GM23338 (cell line): ENCODE results near the gene DOLPP1. TPM values are rescaled to one million over a fixed set of nuclear protein-coding genes. Genes with fewer than 3 reads are reported as not detected.

Experiments
- ATAC-seq: fragments of 200-7000 bp; cut with Tn5 transposase; 3 replicates; pipeline ENCODE4 v1.9.1; 2020
- DNase-seq: peaks from one replicate; pipeline ENCODE4 v3.0.0-alpha.2; 2015; ENCODE audit warnings: low spot score
- H2AFZ ChIP-seq: fragments of 200-600 bp; sonication (generic); 2 replicates; pipeline ENCODE4 v1.8.0; 2016; ENCODE audit warnings: antibody characterized with exemption, mild to moderate bottlenecking, moderate library complexity
- H3F3A ChIP-seq: fragments of 200-600 bp; sonication (generic); replicated peaks from 2 replicates; pipeline ENCODE4 v1.8.0; 2017; ENCODE audit warnings: antibody characterized with exemption, mixed run types, low read depth
- H3K27ac ChIP-seq: fragments of 200-600 bp; sonication (generic); 2 replicates; pipeline ENCODE4 v1.6.1; 2016; ENCODE audit warnings: low read depth
- H3K27me3 ChIP-seq: fragments of 200-600 bp; sonication (generic); 2 replicates; pipeline ENCODE4 v1.8.0; 2016; ENCODE audit warnings: mild to moderate bottlenecking, mixed run types, moderate library complexity; ENCODE audit not compliant: insufficient read depth
- H3K36me3 ChIP-seq: fragments of 200-600 bp; sonication (generic); 2 replicates; pipeline ENCODE4 v1.8.0; 2016; ENCODE audit warnings: mild to moderate bottlenecking; ENCODE audit not compliant: insufficient read depth
- H3K4me1 ChIP-seq: fragments of 200-600 bp; sonication (generic); 2 replicates; pipeline ENCODE4 v1.8.0; 2016; ENCODE audit warnings: mild to moderate bottlenecking, moderate library complexity; ENCODE audit not compliant: insufficient read depth
- H3K4me2 ChIP-seq: fragments of 200-600 bp; sonication (generic); 2 replicates; pipeline ENCODE4 v1.7.1; 2017; ENCODE audit warnings: mixed run types
- H3K4me3 ChIP-seq: fragments of 200-600 bp; sonication (generic); 2 replicates; pipeline ENCODE4 v1.6.1; 2016; ENCODE audit warnings: mixed run types
- H3K79me2 ChIP-seq: fragments of 200-600 bp; sonication (generic); replicated peaks from 2 replicates; pipeline ENCODE4 v1.8.0; 2017; ENCODE audit warnings: mild to moderate bottlenecking; ENCODE audit not compliant: insufficient read depth
- H3K9me2 ChIP-seq: fragments of 200-600 bp; sonication (generic); 2 replicates; pipeline ENCODE4 v1.8.0; 2017; ENCODE audit not compliant: insufficient read depth
- H4K20me1 ChIP-seq: fragments of 200-600 bp; sonication (generic); replicated peaks from 2 replicates; pipeline ENCODE4 v1.8.0; 2017; ENCODE audit warnings: mild to moderate bottlenecking; ENCODE audit not compliant: insufficient read depth
- H3K27ac Mint-ChIP-seq: 2 replicates; pipeline ENCODE4 v1.8.0; 2020; ENCODE audit warnings: inconsistent platforms, mild to moderate bottlenecking, moderate library complexity, mixed read lengths
- H3K27me3 Mint-ChIP-seq: 3 replicates; pipeline ENCODE4 v1.8.0; 2022; ENCODE audit warnings: low read depth, mild to moderate bottlenecking, moderate library complexity, mixed read lengths, inconsistent platforms; ENCODE audit not compliant: insufficient read depth, poor library complexity
- H3K36me3 Mint-ChIP-seq: 3 replicates; pipeline ENCODE4 v1.8.0; 2021; ENCODE audit warnings: low read depth, mild to moderate bottlenecking, inconsistent platforms, moderate library complexity, mixed read lengths
- H3K4me1 Mint-ChIP-seq: 3 replicates; pipeline ENCODE4 v1.8.0; 2020; ENCODE audit warnings: mild to moderate bottlenecking, inconsistent platforms, mixed read lengths
- H3K4me3 Mint-ChIP-seq: 3 replicates; pipeline ENCODE4 v1.8.0; 2021; ENCODE audit warnings: moderate library complexity, mild to moderate bottlenecking, inconsistent platforms, mixed read lengths
- H3K9me3 Mint-ChIP-seq: 3 replicates; pipeline ENCODE4 v1.8.0; 2020; ENCODE audit warnings: moderate library complexity, mild to moderate bottlenecking, inconsistent platforms, mixed read lengths
- CREB1 ChIP-seq: fragments of 250-450 bp; sonication (Bioruptor Pico); IDR thresholded peaks from 2 replicates; pipeline ENCODE4 v1.5.0; 2020; ENCODE audit warnings: low read depth, mild to moderate bottlenecking, moderate library complexity
- EZH2 ChIP-seq: fragments of 200-600 bp; sonication (generic); IDR thresholded peaks from one replicate; pipeline ENCODE4 v1.8.0; 2017; ENCODE audit warnings: antibody characterized with exemption, mild to moderate bottlenecking, low read depth; ENCODE audit not compliant: unreplicated experiment
- EZH2phosphoT487 ChIP-seq: fragments of 200-600 bp; sonication (generic); IDR thresholded peaks from one replicate; pipeline ENCODE4 v1.8.1; 2018; ENCODE audit warnings: antibody characterized with exemption; ENCODE audit not compliant: unreplicated experiment
- JUNB ChIP-seq: IDR thresholded peaks from one replicate; pipeline ENCODE4 v1.6.1; 2016; ENCODE audit warnings: antibody characterized with exemption; ENCODE audit not compliant: unreplicated experiment
- NANOG ChIP-seq: IDR thresholded peaks from 2 replicates; pipeline ENCODE4 v1.6.1; 2016; ENCODE audit warnings: antibody characterized with exemption, borderline replicate concordance
- POLR2AphosphoS5 ChIP-seq: IDR thresholded peaks from 2 replicates; pipeline ENCODE4 v1.6.1; 2016; ENCODE audit warnings: antibody characterized with exemption, low read depth
- STAT1 ChIP-seq: IDR thresholded peaks from one replicate; pipeline ENCODE4 v1.6.1; 2016; ENCODE audit warnings: antibody characterized with exemption; ENCODE audit not compliant: unreplicated experiment
- ZNF114 ChIP-seq: fragments of 250-450 bp; sonication (Bioruptor Pico); IDR thresholded peaks from 2 replicates; pipeline ENCODE4 v1.5.0; 2020; ENCODE audit warnings: mild to moderate bottlenecking, moderate library complexity
- ZNF331 ChIP-seq: fragments of 250-450 bp; sonication (Bioruptor Pico); IDR thresholded peaks from 2 replicates; pipeline ENCODE4 v1.5.0; 2020; ENCODE audit warnings: low read depth, mild to moderate bottlenecking, moderate library complexity
- polyA plus RNA-seq: library from polyadenylated mRNA; unstranded; fragments of >200 nt; fragmentation: Nextera tagmentation; extraction: Ambion mirVana; gene quantifications from 2 replicates; pipeline ENCODE4 v1.2.1, GENCODE V29; 2016
- total RNA-seq: library from RNA; depleted of rRNA; stranded (reverse); fragments of >200 nt; shearing (Covaris generic); gene quantifications from 2 replicates; pipeline ENCODE4 v1.2.3, GENCODE V29; 2014
- TF ChIP-seq, protein P1 (sequence below): IDR thresholded peaks from one replicate; pipeline ENCODE4 v1.6.1; 2018; ENCODE audit warnings: antibody characterized with exemption; ENCODE audit not compliant: unreplicated experiment
- TF ChIP-seq, protein P2 (sequence below), 2 experiments: fragments of 200-600 bp in 1 of 2; sonication (generic) in 1 of 2; conservative IDR thresholded peaks; 2 replicates each; pipeline versions ENCODE4 v1.5.1 to v1.6.1; 2016 to 2017; ENCODE audit warnings: antibody characterized with exemption in 2 of 2, low read depth in 2 of 2, mild to moderate bottlenecking in 2 of 2, moderate library complexity in 1 of 2
- TF ChIP-seq, protein P3 (sequence below): fragments of 250-450 bp; sonication (Bioruptor Pico); IDR thresholded peaks from 2 replicates; pipeline ENCODE4 v1.5.0; 2020; ENCODE audit warnings: mild to moderate bottlenecking, moderate library complexity
- TF ChIP-seq, protein P4 (sequence below): IDR thresholded peaks from 2 replicates; pipeline ENCODE4 v1.6.1; 2016; ENCODE audit warnings: antibody characterized with exemption

The DOLPP1 gene
- total and polyA plus RNA-seq, 2 experiments from 2014 or later = 23.3 to 31.9 TPM

DNA sequence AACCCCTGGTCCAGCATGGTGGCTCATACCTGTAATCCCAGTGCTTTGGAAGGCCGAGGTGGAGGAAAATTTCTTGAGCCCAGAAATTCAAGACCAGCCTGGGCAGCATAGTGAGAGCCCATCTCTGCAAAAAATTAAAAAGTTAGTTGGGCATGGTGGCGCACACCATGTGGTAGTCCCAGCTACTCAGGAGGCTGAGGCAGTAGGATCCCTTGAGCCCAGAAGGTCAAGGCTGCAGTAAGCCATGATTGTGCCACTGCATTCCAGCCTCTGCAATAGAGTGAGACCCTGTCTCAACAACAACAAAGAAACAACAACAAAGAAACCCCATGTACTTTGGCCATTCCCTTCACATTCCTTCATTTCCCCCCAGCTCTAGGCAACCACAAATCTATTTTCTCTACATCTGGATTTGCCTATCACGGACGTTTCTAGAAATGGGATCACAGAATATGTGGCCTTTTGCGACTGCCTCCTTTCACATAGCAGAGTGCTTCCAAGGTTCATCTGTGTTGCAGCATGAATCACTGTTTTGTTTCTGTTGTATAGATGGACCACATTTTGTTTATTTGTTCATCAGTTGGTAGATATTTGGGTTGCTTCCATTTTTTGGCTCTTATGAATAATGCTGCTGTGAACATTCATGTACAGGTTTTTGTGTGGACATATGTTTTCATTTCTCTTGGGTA lies 26.6 kb upstream of the DOLPP1 start:
- H3K4me3 Mint-ChIP-seq = no peak overlapping the region
- Histone ChIP-seq H3K4me3 (no peak overlapping the region), H3K27ac (no peak overlapping the region), H2AFZ (no peak overlapping the region), H3K4me2 (no peak overlapping the region), H3K27me3 (no peaks in the 10 kb centered on the region), H3F3A (no peaks in the 10 kb centered on the region), H3K36me3 (no peaks in the 10 kb centered on the region; the same call in 1 of the 2 replicates), H3K9me2 (no peaks in the 10 kb centered on the region), H4K20me1 (no peaks in the 10 kb centered on the region), H3K79me2 (no peaks in the 10 kb centered on the region), H3K4me1 (no peaks in the 10 kb centered on the region)
- H3K27me3 Mint-ChIP-seq = no peaks in the 10 kb centered on the region
- DNase-seq (no peak), ATAC-seq (no peak)
- no peak overlapping the region for H3K27ac Mint-ChIP-seq
- TF ChIP-seq STAT1 = no peak
- no peak for TF ChIP-seq CREB1
- no peak for TF ChIP-seq NANOG
- TF ChIP-seq, protein P1, sequence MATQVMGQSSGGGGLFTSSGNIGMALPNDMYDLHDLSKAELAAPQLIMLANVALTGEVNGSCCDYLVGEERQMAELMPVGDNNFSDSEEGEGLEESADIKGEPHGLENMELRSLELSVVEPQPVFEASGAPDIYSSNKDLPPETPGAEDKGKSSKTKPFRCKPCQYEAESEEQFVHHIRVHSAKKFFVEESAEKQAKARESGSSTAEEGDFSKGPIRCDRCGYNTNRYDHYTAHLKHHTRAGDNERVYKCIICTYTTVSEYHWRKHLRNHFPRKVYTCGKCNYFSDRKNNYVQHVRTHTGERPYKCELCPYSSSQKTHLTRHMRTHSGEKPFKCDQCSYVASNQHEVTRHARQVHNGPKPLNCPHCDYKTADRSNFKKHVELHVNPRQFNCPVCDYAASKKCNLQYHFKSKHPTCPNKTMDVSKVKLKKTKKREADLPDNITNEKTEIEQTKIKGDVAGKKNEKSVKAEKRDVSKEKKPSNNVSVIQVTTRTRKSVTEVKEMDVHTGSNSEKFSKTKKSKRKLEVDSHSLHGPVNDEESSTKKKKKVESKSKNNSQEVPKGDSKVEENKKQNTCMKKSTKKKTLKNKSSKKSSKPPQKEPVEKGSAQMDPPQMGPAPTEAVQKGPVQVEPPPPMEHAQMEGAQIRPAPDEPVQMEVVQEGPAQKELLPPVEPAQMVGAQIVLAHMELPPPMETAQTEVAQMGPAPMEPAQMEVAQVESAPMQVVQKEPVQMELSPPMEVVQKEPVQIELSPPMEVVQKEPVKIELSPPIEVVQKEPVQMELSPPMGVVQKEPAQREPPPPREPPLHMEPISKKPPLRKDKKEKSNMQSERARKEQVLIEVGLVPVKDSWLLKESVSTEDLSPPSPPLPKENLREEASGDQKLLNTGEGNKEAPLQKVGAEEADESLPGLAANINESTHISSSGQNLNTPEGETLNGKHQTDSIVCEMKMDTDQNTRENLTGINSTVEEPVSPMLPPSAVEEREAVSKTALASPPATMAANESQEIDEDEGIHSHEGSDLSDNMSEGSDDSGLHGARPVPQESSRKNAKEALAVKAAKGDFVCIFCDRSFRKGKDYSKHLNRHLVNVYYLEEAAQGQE = no peak
- TF ChIP-seq, protein P2, sequence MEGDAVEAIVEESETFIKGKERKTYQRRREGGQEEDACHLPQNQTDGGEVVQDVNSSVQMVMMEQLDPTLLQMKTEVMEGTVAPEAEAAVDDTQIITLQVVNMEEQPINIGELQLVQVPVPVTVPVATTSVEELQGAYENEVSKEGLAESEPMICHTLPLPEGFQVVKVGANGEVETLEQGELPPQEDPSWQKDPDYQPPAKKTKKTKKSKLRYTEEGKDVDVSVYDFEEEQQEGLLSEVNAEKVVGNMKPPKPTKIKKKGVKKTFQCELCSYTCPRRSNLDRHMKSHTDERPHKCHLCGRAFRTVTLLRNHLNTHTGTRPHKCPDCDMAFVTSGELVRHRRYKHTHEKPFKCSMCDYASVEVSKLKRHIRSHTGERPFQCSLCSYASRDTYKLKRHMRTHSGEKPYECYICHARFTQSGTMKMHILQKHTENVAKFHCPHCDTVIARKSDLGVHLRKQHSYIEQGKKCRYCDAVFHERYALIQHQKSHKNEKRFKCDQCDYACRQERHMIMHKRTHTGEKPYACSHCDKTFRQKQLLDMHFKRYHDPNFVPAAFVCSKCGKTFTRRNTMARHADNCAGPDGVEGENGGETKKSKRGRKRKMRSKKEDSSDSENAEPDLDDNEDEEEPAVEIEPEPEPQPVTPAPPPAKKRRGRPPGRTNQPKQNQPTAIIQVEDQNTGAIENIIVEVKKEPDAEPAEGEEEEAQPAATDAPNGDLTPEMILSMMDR (conservative IDR thresholded peaks at IDR 0.05; ENCODE audit: low read depth in 2 of 2) = no peak
- TF ChIP-seq ZNF114 (CRISPR knock-in tag) = no peak
- TF ChIP-seq, protein P3, sequence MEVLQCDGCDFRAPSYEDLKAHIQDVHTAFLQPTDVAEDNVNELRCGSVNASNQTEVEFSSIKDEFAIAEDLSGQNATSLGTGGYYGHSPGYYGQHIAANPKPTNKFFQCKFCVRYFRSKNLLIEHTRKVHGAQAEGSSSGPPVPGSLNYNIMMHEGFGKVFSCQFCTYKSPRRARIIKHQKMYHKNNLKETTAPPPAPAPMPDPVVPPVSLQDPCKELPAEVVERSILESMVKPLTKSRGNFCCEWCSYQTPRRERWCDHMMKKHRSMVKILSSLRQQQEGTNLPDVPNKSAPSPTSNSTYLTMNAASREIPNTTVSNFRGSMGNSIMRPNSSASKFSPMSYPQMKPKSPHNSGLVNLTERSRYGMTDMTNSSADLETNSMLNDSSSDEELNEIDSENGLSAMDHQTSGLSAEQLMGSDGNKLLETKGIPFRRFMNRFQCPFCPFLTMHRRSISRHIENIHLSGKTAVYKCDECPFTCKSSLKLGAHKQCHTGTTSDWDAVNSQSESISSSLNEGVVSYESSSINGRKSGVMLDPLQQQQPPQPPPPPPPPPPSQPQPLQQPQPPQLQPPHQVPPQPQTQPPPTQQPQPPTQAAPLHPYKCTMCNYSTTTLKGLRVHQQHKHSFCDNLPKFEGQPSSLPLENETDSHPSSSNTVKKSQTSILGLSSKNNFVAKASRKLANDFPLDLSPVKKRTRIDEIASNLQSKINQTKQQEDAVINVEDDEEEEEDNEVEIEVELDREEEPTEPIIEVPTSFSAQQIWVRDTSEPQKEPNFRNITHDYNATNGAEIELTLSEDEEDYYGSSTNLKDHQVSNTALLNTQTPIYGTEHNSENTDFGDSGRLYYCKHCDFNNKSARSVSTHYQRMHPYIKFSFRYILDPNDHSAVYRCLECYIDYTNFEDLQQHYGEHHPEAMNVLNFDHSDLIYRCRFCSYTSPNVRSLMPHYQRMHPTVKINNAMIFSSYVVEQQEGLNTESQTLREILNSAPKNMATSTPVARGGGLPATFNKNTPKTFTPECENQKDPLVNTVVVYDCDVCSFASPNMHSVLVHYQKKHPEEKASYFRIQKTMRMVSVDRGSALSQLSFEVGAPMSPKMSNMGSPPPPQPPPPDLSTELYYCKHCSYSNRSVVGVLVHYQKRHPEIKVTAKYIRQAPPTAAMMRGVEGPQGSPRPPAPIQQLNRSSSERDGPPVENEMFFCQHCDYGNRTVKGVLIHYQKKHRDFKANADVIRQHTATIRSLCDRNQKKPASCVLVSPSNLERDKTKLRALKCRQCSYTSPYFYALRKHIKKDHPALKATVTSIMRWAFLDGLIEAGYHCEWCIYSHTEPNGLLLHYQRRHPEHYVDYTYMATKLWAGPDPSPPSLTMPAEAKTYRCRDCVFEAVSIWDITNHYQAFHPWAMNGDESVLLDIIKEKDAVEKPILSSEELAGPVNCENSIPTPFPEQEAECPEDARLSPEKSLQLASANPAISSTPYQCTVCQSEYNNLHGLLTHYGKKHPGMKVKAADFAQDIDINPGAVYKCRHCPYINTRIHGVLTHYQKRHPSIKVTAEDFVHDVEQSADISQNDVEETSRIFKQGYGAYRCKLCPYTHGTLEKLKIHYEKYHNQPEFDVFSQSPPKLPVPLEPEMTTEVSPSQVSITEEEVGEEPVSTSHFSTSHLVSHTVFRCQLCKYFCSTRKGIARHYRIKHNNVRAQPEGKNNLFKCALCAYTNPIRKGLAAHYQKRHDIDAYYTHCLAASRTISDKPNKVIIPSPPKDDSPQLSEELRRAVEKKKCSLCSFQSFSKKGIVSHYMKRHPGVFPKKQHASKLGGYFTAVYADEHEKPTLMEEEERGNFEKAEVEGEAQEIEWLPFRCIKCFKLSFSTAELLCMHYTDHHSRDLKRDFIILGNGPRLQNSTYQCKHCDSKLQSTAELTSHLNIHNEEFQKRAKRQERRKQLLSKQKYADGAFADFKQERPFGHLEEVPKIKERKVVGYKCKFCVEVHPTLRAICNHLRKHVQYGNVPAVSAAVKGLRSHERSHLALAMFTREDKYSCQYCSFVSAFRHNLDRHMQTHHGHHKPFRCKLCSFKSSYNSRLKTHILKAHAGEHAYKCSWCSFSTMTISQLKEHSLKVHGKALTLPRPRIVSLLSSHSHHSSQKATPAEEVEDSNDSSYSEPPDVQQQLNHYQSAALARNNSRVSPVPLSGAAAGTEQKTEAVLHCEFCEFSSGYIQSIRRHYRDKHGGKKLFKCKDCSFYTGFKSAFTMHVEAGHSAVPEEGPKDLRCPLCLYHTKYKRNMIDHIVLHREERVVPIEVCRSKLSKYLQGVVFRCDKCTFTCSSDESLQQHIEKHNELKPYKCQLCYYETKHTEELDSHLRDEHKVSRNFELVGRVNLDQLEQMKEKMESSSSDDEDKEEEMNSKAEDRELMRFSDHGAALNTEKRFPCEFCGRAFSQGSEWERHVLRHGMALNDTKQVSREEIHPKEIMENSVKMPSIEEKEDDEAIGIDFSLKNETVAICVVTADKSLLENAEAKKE (CRISPR knock-in tag) = no peak
- no peak for TF ChIP-seq ZNF331 (CRISPR knock-in tag)
- TF ChIP-seq, protein P4, sequence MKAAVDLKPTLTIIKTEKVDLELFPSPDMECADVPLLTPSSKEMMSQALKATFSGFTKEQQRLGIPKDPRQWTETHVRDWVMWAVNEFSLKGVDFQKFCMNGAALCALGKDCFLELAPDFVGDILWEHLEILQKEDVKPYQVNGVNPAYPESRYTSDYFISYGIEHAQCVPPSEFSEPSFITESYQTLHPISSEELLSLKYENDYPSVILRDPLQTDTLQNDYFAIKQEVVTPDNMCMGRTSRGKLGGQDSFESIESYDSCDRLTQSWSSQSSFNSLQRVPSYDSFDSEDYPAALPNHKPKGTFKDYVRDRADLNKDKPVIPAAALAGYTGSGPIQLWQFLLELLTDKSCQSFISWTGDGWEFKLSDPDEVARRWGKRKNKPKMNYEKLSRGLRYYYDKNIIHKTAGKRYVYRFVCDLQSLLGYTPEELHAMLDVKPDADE = no peak
- TF ChIP-seq EZH2 = no peak
- no peak for TF ChIP-seq POLR2AphosphoS5
- no peak for TF ChIP-seq EZH2phosphoT487
- no peak for TF ChIP-seq JUNB
- H3K9me3 Mint-ChIP-seq = no peaks in the 10 kb centered on the region
- H3K36me3 Mint-ChIP-seq = peaks cover 16% of the 10 kb centered on the region; the same call in 2 of the 3 replicates
- no peaks in the 10 kb centered on the region for H3K4me1 Mint-ChIP-seq
